H9 (cell line): Measurements from ENCODE around the gene JMJD1C. TPM values are rescaled to one million over a fixed set of nuclear protein-coding genes. Genes with fewer than 3 reads are reported as not detected.

Experiments used
- DNase-seq: peaks from one replicate; pipeline ENCODE4 v3.0.0-alpha.2; 2017
- H2AFZ ChIP-seq: one replicate; pipeline ENCODE4 v1.6.1; 2013; ENCODE audit warnings: mild to moderate bottlenecking, low read length, control low read depth, moderate library complexity
- H2AK5ac ChIP-seq: 2 replicates; pipeline ENCODE4 v1.6.1; 2013; ENCODE audit warnings: low read length, control low read depth, mixed read lengths; ENCODE audit not compliant: insufficient read length
- H2BK120ac ChIP-seq: one replicate; pipeline ENCODE4 v1.6.1; 2013; ENCODE audit warnings: low read depth, mild to moderate bottlenecking, low read length, control low read depth, inconsistent platforms; ENCODE audit not compliant: poor library complexity, severe bottlenecking
- H2BK12ac ChIP-seq: 2 replicates; pipeline ENCODE4 v1.6.1; 2013; ENCODE audit warnings: low read length, control low read depth, mixed read lengths, low read depth; ENCODE audit not compliant: insufficient read length
- H2BK15ac ChIP-seq: 2 replicates; pipeline ENCODE4 v1.6.1; 2013; ENCODE audit warnings: low read depth, low read length, control low read depth
- H2BK20ac ChIP-seq: one replicate; pipeline ENCODE4 v1.6.1; 2013; ENCODE audit warnings: low read depth, mild to moderate bottlenecking, low read length, control low read depth, inconsistent platforms; ENCODE audit not compliant: poor library complexity, severe bottlenecking
- H2BK5ac ChIP-seq: 2 replicates; pipeline ENCODE4 v1.6.1; 2013; ENCODE audit warnings: low read length, control low read depth, mixed read lengths; ENCODE audit not compliant: insufficient read length
- H3K14ac ChIP-seq: 2 replicates; pipeline ENCODE4 v1.6.1; 2013; ENCODE audit warnings: low read length, control low read depth; ENCODE audit not compliant: insufficient read depth
- H3K18ac ChIP-seq: 2 replicates; pipeline ENCODE4 v1.6.1; 2013; ENCODE audit warnings: low read depth, mild to moderate bottlenecking, mixed read lengths, low read length, control low read depth; ENCODE audit not compliant: insufficient read length
- H3K23ac ChIP-seq: 2 replicates; pipeline ENCODE4 v1.6.1; 2013; ENCODE audit warnings: low read length, control low read depth, mixed read lengths, low read depth; ENCODE audit not compliant: insufficient read length
- H3K23me2 ChIP-seq: 2 replicates; pipeline ENCODE4 v1.6.1; 2013; ENCODE audit warnings: low read depth, mild to moderate bottlenecking, mixed read lengths, low read length, control low read depth; ENCODE audit not compliant: insufficient read length, poor library complexity, severe bottlenecking
- H3K27ac ChIP-seq: 2 replicates; pipeline ENCODE4 v1.5.1; 2013; ENCODE audit warnings: low read length, control low read depth, mixed read lengths, low read depth; ENCODE audit not compliant: insufficient read length
- H3K27me3 ChIP-seq: 2 replicates; pipeline ENCODE4 v1.6.1; 2013; ENCODE audit warnings: low read length, control low read depth, inconsistent platforms; ENCODE audit not compliant: insufficient read depth
- H3K4ac ChIP-seq: 2 replicates; pipeline ENCODE4 v1.6.1; 2013; ENCODE audit warnings: low read depth, mild to moderate bottlenecking, control low read depth, inconsistent platforms, low read length, moderate library complexity
- H3K4me1 ChIP-seq: 2 replicates; pipeline ENCODE4 v1.6.1; 2013; ENCODE audit warnings: low read length, control low read depth, inconsistent platforms; ENCODE audit not compliant: insufficient read depth
- H3K4me2 ChIP-seq: 2 replicates; pipeline ENCODE4 v1.6.1; 2013; ENCODE audit warnings: low read length, control low read depth, mixed read lengths; ENCODE audit not compliant: insufficient read length, insufficient read depth
- H3K56ac ChIP-seq: 2 replicates; pipeline ENCODE4 v1.6.1; 2013; ENCODE audit warnings: low read depth, mild to moderate bottlenecking, mixed read lengths, low read length, control low read depth; ENCODE audit not compliant: insufficient read length
- H3K79me1 ChIP-seq: 2 replicates; pipeline ENCODE4 v1.6.1; 2013; ENCODE audit warnings: low read depth, mild to moderate bottlenecking, moderate library complexity, low read length, control low read depth, inconsistent platforms; ENCODE audit not compliant: insufficient read depth, poor library complexity, severe bottlenecking
- H3K79me2 ChIP-seq: 2 replicates; pipeline ENCODE4 v1.6.1; 2013; ENCODE audit warnings: low read length, control low read depth, inconsistent platforms; ENCODE audit not compliant: insufficient read depth
- H3K9ac ChIP-seq: 2 replicates; pipeline ENCODE4 v1.6.1; 2013; ENCODE audit warnings: low read length, control low read depth, mixed read lengths; ENCODE audit not compliant: insufficient read length; ENCODE audit errors: extremely low read depth
- H3K9me3 ChIP-seq: one replicate; pipeline ENCODE4 v1.6.1; 2013; ENCODE audit warnings: low read depth, low read length, inconsistent platforms; ENCODE audit not compliant: control insufficient read depth
- H3T11ph ChIP-seq: one replicate; pipeline ENCODE4 v1.6.1; 2013; ENCODE audit warnings: mild to moderate bottlenecking, low read length, control low read depth, inconsistent platforms
- H4K20me1 ChIP-seq: one replicate; pipeline ENCODE4 v1.6.1; 2013; ENCODE audit not compliant: control insufficient read depth, insufficient read length, insufficient read depth
- H4K5ac ChIP-seq: 2 replicates; pipeline ENCODE4 v1.6.1; 2013; ENCODE audit warnings: low read depth, mild to moderate bottlenecking, mixed read lengths, low read length, control low read depth; ENCODE audit not compliant: insufficient read length
- H4K8ac ChIP-seq: replicated peaks from 2 replicates; pipeline ENCODE4 v1.6.1; 2013; ENCODE audit warnings: low read length, control low read depth, mixed read lengths, low read depth; ENCODE audit not compliant: insufficient read length
- H4K91ac ChIP-seq: 2 replicates; pipeline ENCODE4 v1.6.1; 2013; ENCODE audit warnings: low read depth, mild to moderate bottlenecking, moderate library complexity, mixed read lengths, low read length, control low read depth; ENCODE audit not compliant: insufficient read length
- H3K27ac Mint-ChIP-seq, 3 experiments: 2 replicates in 2 of 3; 3 replicates in 1 of 3; pipeline ENCODE4 v1.8.0; 2020 to 2021; ENCODE audit warnings: mixed read lengths in 3 of 3, mild to moderate bottlenecking in 1 of 3, moderate library complexity in 1 of 3
- H3K27me3 Mint-ChIP-seq: 2 replicates; pipeline ENCODE4 v1.8.0; 2021; ENCODE audit warnings: low read depth, mild to moderate bottlenecking, moderate library complexity, mixed read lengths
- H3K36me3 Mint-ChIP-seq, 3 experiments: 2 replicates in 2 of 3; 3 replicates in 1 of 3; pipeline ENCODE4 v1.8.0; 2020 to 2021; ENCODE audit warnings: low read depth in 3 of 3, mixed read lengths in 3 of 3; ENCODE audit not compliant: insufficient read depth in 1 of 3
- H3K4me1 Mint-ChIP-seq, 2 experiments: 2 replicates each; pipeline ENCODE4 v1.8.0; 2020; ENCODE audit warnings: mixed read lengths in 2 of 2
- H3K4me3 Mint-ChIP-seq, 2 experiments: 2 replicates in 1 of 2; 3 replicates in 1 of 2; pipeline ENCODE4 v1.8.0; 2020 to 2021; ENCODE audit warnings: mild to moderate bottlenecking in 2 of 2, mixed read lengths in 2 of 2, moderate library complexity in 1 of 2
- H3K9me3 Mint-ChIP-seq, 2 experiments: 2 replicates in 1 of 2; 3 replicates in 1 of 2; pipeline ENCODE4 v1.8.0; 2020; ENCODE audit warnings: mild to moderate bottlenecking in 2 of 2, mixed read lengths in 2 of 2, moderate library complexity in 1 of 2
- CTCF ChIP-seq: fragments of 200-600 bp; sonication (generic); conservative IDR thresholded peaks from 3 replicates; pipeline ENCODE4 v1.8.0; 2021; ENCODE audit warnings: antibody characterized with exemption, mild to moderate bottlenecking
- WGBS: extraction: QIAGEN DNeasy Blood & Tissue Kit; methylation state at CpG from one replicate; pipeline ENCODE4 v1.1.7; 2013; ENCODE audit warnings: missing lambda C conversion rate, low lambda C conversion rate, mixed read lengths; ENCODE audit not compliant: insufficient read length; ENCODE audit errors: extremely low coverage; 5-methylcytosine and 5-hydroxymethylcytosine counted together
- total RNA-seq: library from RNA; stranded (reverse); gene quantifications from 2 replicates; pipeline ENCODE4 v1.2.1, GENCODE V29; 2021

JMJD1C gene
- total RNA-seq, 1 experiment from 2014 or later, result 200 TPM

GRCh38 chr10:63373176-63373575 is 92.6 kb downstream of the JMJD1C start:
- Mint-ChIP-seq H3K4me1 (no peaks in the 10 kb centered on the region), H3K4me3 (no peak overlapping the region), H3K9me3 (no peaks in the 10 kb centered on the region), H3K27ac (no peak overlapping the region), H3K36me3 (peaks cover 0 to 3% (median 0%) of the 10 kb centered on the region in 3 experiments; a peak in 2 of 7 replicates), H3K27me3 (no peaks in the 10 kb centered on the region)
- Histone ChIP-seq H2AK5ac (no peak overlapping the region), H2BK15ac (no peak overlapping the region), H3K23ac (no peak overlapping the region), H3K79me2 (no peaks in the 10 kb centered on the region; the same call in 1 of the 2 replicates), H3K4me1 (no peaks in the 10 kb centered on the region), H3K14ac (no peak overlapping the region), H2AFZ (no peak overlapping the region), H3K4me2 (no peak overlapping the region), H2BK20ac (no peak overlapping the region), H2BK12ac (no peak overlapping the region), H3K79me1 (peaks cover 5% of the 10 kb centered on the region), H3T11ph (no peak overlapping the region), H3K18ac (no peak overlapping the region), H4K20me1 (no peaks in the 10 kb centered on the region), H4K91ac (no peak overlapping the region), H3K27ac (no peak overlapping the region), H3K27me3 (no peaks in the 10 kb centered on the region), H3K4ac (no peak overlapping the region), H2BK120ac (no peak overlapping the region), H3K23me2 (no peaks in the 10 kb centered on the region), H3K9me3 (no peaks in the 10 kb centered on the region), H3K9ac (no peak overlapping the region), H4K5ac (no peak overlapping the region), H3K56ac (no peak overlapping the region), H2BK5ac (no peak overlapping the region), H4K8ac (no peak overlapping the region)
- no peak for DNase-seq
- WGBS, result no CpG with 5 or more reads among the region's 3 CpGs
- TF ChIP-seq CTCF, result no peak
